VCaP (cell line): ENCODE results near the gene KRT1.
A peak's percentile ranks its signal among the peaks of the same experiment; 100 is the strongest.

Experiments used
- H3K27ac ChIP-seq: fragments of 450-650 bp; 2 replicates; pipeline ENCODE4 v1.5.1; 2017
- CTCF ChIP-seq: fragments of 450-650 bp; conservative IDR thresholded peaks from 2 replicates; pipeline ENCODE4 v1.5.1; 2017; ENCODE audit warnings: mild to moderate bottlenecking, moderate library complexity

Gene KRT1

GRCh38 chr12:52667509-52667908, 12.7 kb downstream of the KRT1 start:
- no peak overlapping the region for H3K27ac ChIP-seq
- TF ChIP-seq CTCF, result peak; percentile 42; the same call in 1 of the 2 replicates

GRCh38 chr12:52666471-52666870, 13.7 kb downstream of the KRT1 start:
- no peak for TF ChIP-seq CTCF
- no peak overlapping the region for H3K27ac ChIP-seq

GRCh38 chr12:52663420-52663819, 16.8 kb downstream of the KRT1 start:
- H3K27ac ChIP-seq, result no peak overlapping the region
- no peak for TF ChIP-seq CTCF

GRCh38 chr12:52662918-52663229, 17.3 kb downstream of the KRT1 start:
- TF ChIP-seq CTCF, result no peak

GRCh38 chr12:52662093-52662917, 17.9 kb downstream of the KRT1 start:
- no peak overlapping the region for H3K27ac ChIP-seq
- TF ChIP-seq CTCF, result no peak

More at GRCh38 chr12:52662918-52663229, 17.3 kb downstream of the KRT1 start:
- H3K27ac ChIP-seq, result no peak overlapping the region

GRCh38 chr12:52661668-52662067, 18.5 kb downstream of the KRT1 start:
- no peak overlapping the region for H3K27ac ChIP-seq
- TF ChIP-seq CTCF, result no peak

GRCh38 chr12:52660934-52661499, 19.2 kb downstream of the KRT1 start:
- no peak overlapping the region for H3K27ac ChIP-seq
- TF ChIP-seq CTCF, result no peak
